HEK293 (cell line): ENCODE measurements around the gene FGR.

Experiments
- CTCF ChIA-PET: fragments of 350-600 bp; formaldehyde crosslinking; extraction: SDS; loops from one replicate; lab custom pipeline; 2021; ENCODE audit warnings: antibody characterized with exemption; lab: Yijun Ruan, JAX
- POLR2A ChIA-PET: fragments of 300-600 bp; formaldehyde crosslinking; extraction: SDS; loops from one replicate; lab custom pipeline; 2020; ENCODE audit warnings: antibody characterized with exemption, inconsistent platforms; lab: Yijun Ruan, JAX
- H3K27ac ChIP-seq: fragments of 200-500 bp; sonication (Bioruptor generic); 2 replicates; pipeline ENCODE4 v1.5.1; 2014; ENCODE audit warnings: low read depth, low read length, control low read depth, inconsistent platforms; ENCODE audit errors: extremely low read depth
- H3K36me3 ChIP-seq, 2 experiments: fragments of 200-500 bp in 1 of 2; sonication (Bioruptor generic) in 1 of 2; 1 replicate in 1 of 2; 2 replicates in 1 of 2; pipeline ENCODE4 v1.5.1; 2014 to 2017; ENCODE audit warnings: inconsistent platforms in 2 of 2, low read length in 2 of 2; ENCODE audit not compliant: control insufficient read depth in 2 of 2, insufficient read depth in 1 of 2
- H3K4me1 ChIP-seq: fragments of 200-500 bp; sonication (Bioruptor generic); 2 replicates; pipeline ENCODE4 v1.5.1; 2014; ENCODE audit warnings: mild to moderate bottlenecking, low read length, inconsistent platforms; ENCODE audit not compliant: control insufficient read depth, insufficient read depth
- H3K4me3 ChIP-seq: 2 replicates; pipeline ENCODE4 v1.5.1; 2011; ENCODE audit warnings: low read depth, mild to moderate bottlenecking, control low read depth, low read length, moderate library complexity
- H3K9me3 ChIP-seq: fragments of 200-500 bp; sonication (Bioruptor generic); 2 replicates; pipeline ENCODE4 v1.5.1; 2014; ENCODE audit warnings: low read depth, low read length, inconsistent platforms; ENCODE audit not compliant: control insufficient read depth, insufficient read depth
- EGR2 ChIP-seq: fragments of 450-650 bp; formaldehyde crosslinking; IDR thresholded peaks from 2 replicates; pipeline ENCODE4 v1.5.1; 2016; ENCODE audit warnings: low read depth, missing biosample characterization, missing genetic modification characterization
- GFI1B ChIP-seq: fragments of 450-650 bp; formaldehyde crosslinking; IDR thresholded peaks from 2 replicates; pipeline ENCODE4 v1.5.1; 2016; ENCODE audit warnings: missing biosample characterization, missing genetic modification characterization
- SP3 ChIP-seq: fragments of 450-650 bp; formaldehyde crosslinking; IDR thresholded peaks from 2 replicates; pipeline ENCODE4 v1.5.1; 2016; ENCODE audit warnings: missing biosample characterization, missing genetic modification characterization
- SP7 ChIP-seq: fragments of 450-650 bp; formaldehyde crosslinking; IDR thresholded peaks from 2 replicates; pipeline ENCODE4 v1.5.1; 2016; ENCODE audit warnings: missing biosample characterization, missing genetic modification characterization
- ZBTB17 ChIP-seq: fragments of 450-650 bp; formaldehyde crosslinking; IDR thresholded peaks from 2 replicates; pipeline ENCODE4 v1.5.1; 2016; ENCODE audit warnings: missing biosample characterization, missing genetic modification characterization
- ZBTB44 ChIP-seq: fragments of 450-650 bp; IDR thresholded peaks from 2 replicates; pipeline ENCODE4 v1.5.1; 2018; ENCODE audit warnings: missing biosample characterization, mild to moderate bottlenecking, missing genetic modification characterization
- ZBTB8A ChIP-seq: fragments of 450-650 bp; formaldehyde crosslinking; IDR thresholded peaks from 2 replicates; pipeline ENCODE4 v1.5.1; 2016; ENCODE audit warnings: missing biosample characterization, missing genetic modification characterization
- ZFHX2 ChIP-seq: fragments of 450-650 bp; formaldehyde crosslinking; conservative IDR thresholded peaks from 2 replicates; pipeline ENCODE4 v1.5.1; 2016; ENCODE audit warnings: missing biosample characterization, missing genetic modification characterization
- ZIC2 ChIP-seq: fragments of 450-650 bp; formaldehyde crosslinking; IDR thresholded peaks from 2 replicates; pipeline ENCODE4 v1.5.1; 2016; ENCODE audit warnings: missing biosample characterization, missing genetic modification characterization
- ZNF211 ChIP-seq: fragments of 450-650 bp; formaldehyde crosslinking; IDR thresholded peaks from 2 replicates; pipeline ENCODE4 v1.5.1; 2016; ENCODE audit warnings: low read depth, missing biosample characterization, missing genetic modification characterization
- ZNF24 ChIP-seq: fragments of 450-650 bp; formaldehyde crosslinking; IDR thresholded peaks from 2 replicates; pipeline ENCODE4 v1.5.1; 2016; ENCODE audit warnings: missing biosample characterization, missing genetic modification characterization
- ZNF248 ChIP-seq: fragments of 450-650 bp; formaldehyde crosslinking; IDR thresholded peaks from 2 replicates; pipeline ENCODE4 v1.5.1; 2017; ENCODE audit warnings: missing biosample characterization, missing genetic modification characterization
- ZNF473 ChIP-seq: fragments of 450-650 bp; formaldehyde crosslinking; IDR thresholded peaks from 2 replicates; pipeline ENCODE4 v1.5.1; 2017; ENCODE audit warnings: missing biosample characterization, missing genetic modification characterization
- ZNF580 ChIP-seq: fragments of 450-650 bp; formaldehyde crosslinking; IDR thresholded peaks from 2 replicates; pipeline ENCODE4 v1.5.1; 2016; ENCODE audit warnings: missing biosample characterization, missing genetic modification characterization
- ZNF664 ChIP-seq: fragments of 450-650 bp; formaldehyde crosslinking; IDR thresholded peaks from 2 replicates; pipeline ENCODE4 v1.5.1; 2016; ENCODE audit warnings: missing biosample characterization, missing genetic modification characterization
- ZNF768 ChIP-seq: fragments of 450-650 bp; formaldehyde crosslinking; IDR thresholded peaks from 2 replicates; pipeline ENCODE4 v1.5.1; 2018; ENCODE audit warnings: missing biosample characterization, mild to moderate bottlenecking, missing genetic modification characterization
- ZXDB ChIP-seq: fragments of 450-650 bp; formaldehyde crosslinking; IDR thresholded peaks from 2 replicates; pipeline ENCODE4 v1.5.1; 2016; ENCODE audit warnings: missing biosample characterization, missing genetic modification characterization
- TF ChIP-seq, protein P1 (sequence below): fragments of 450-650 bp; formaldehyde crosslinking; IDR thresholded peaks from 2 replicates; pipeline ENCODE4 v1.5.1; 2017; ENCODE audit warnings: missing biosample characterization, missing genetic modification characterization
- TF ChIP-seq, protein P2 (sequence below): fragments of 450-650 bp; formaldehyde crosslinking; IDR thresholded peaks from 2 replicates; pipeline ENCODE4 v1.5.1; 2016; ENCODE audit warnings: missing biosample characterization, missing genetic modification characterization
- TF ChIP-seq, protein P3 (sequence below): fragments of 450-650 bp; formaldehyde crosslinking; IDR thresholded peaks from 2 replicates; pipeline ENCODE4 v1.5.1; 2017; ENCODE audit warnings: missing biosample characterization, missing genetic modification characterization
- TF ChIP-seq, protein P4 (sequence below): fragments of 450-650 bp; formaldehyde crosslinking; IDR thresholded peaks from 2 replicates; pipeline ENCODE4 v1.5.1; 2016; ENCODE audit warnings: missing biosample characterization, missing genetic modification characterization

Gene FGR

GRCh38 chr1:27658951-27659496, 24.0 kb upstream of the FGR start (continued):
- peak; percentile 16; the same call in 1 of the 2 replicates for TF ChIP-seq SP3 (tag by site-specific recombination)

- H3K27ac ChIP-seq: no peak overlapping the region
- ChIA-PET POLR2A (interaction anchor here (1.4 kb wide), 1 partner anchor 16 kb away, joined by 3 read pairs; the partner anchor contains the start of gene IFI6), CTCF (interaction anchor here (0.7 to 2.6 kb wide), 4 partner anchors 12 to 689 kb away, joined by 3 to 20 read pairs (median 10); no protein-coding TSS in a partner anchor)
- no peak overlapping the region for H3K4me3 ChIP-seq
- TF ChIP-seq, protein P1, sequence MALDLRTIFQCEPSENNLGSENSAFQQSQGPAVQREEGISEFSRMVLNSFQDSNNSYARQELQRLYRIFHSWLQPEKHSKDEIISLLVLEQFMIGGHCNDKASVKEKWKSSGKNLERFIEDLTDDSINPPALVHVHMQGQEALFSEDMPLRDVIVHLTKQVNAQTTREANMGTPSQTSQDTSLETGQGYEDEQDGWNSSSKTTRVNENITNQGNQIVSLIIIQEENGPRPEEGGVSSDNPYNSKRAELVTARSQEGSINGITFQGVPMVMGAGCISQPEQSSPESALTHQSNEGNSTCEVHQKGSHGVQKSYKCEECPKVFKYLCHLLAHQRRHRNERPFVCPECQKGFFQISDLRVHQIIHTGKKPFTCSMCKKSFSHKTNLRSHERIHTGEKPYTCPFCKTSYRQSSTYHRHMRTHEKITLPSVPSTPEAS (tag by site-specific recombination): no peak
- TF ChIP-seq ZFHX2 (tag by site-specific recombination) (0 out of 2 replicates have a peak, but pooled peaks have one; percentile 9), ZNF664 (tag by site-specific recombination) (0 out of 2 replicates have a peak, but pooled peaks have one; percentile 20), ZNF24 (peak; percentile 39; the same call in 1 of the 2 replicates), ZNF580 (peak; percentile 79), ZIC2 (tag by site-specific recombination) (peak; percentile 74), SP7 (tag by site-specific recombination) (peak; percentile 43; the same call in 1 of the 2 replicates)
- TF ChIP-seq, protein P2, sequence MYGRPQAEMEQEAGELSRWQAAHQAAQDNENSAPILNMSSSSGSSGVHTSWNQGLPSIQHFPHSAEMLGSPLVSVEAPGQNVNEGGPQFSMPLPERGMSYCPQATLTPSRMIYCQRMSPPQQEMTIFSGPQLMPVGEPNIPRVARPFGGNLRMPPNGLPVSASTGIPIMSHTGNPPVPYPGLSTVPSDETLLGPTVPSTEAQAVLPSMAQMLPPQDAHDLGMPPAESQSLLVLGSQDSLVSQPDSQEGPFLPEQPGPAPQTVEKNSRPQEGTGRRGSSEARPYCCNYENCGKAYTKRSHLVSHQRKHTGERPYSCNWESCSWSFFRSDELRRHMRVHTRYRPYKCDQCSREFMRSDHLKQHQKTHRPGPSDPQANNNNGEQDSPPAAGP (tag by site-specific recombination): 0 out of 2 replicates have a peak, but pooled peaks have one; percentile 47
- TF ChIP-seq, protein P3, sequence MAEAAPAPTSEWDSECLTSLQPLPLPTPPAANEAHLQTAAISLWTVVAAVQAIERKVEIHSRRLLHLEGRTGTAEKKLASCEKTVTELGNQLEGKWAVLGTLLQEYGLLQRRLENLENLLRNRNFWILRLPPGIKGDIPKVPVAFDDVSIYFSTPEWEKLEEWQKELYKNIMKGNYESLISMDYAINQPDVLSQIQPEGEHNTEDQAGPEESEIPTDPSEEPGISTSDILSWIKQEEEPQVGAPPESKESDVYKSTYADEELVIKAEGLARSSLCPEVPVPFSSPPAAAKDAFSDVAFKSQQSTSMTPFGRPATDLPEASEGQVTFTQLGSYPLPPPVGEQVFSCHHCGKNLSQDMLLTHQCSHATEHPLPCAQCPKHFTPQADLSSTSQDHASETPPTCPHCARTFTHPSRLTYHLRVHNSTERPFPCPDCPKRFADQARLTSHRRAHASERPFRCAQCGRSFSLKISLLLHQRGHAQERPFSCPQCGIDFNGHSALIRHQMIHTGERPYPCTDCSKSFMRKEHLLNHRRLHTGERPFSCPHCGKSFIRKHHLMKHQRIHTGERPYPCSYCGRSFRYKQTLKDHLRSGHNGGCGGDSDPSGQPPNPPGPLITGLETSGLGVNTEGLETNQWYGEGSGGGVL: no peak
- no peaks in the 10 kb centered on the region for H3K4me1 ChIP-seq
- no peaks in the 10 kb centered on the region for H3K9me3 ChIP-seq
- H3K36me3 ChIP-seq: no peaks in the 10 kb centered on the region
Observed at GRCh38 chr1:27656157-27656893, 21.3 kb upstream of the FGR start.

GRCh38 chr1:27655151-27655937, 20.4 kb upstream of the FGR start:
- POLR2A ChIA-PET: interaction anchor here (0.7 to 1.4 kb wide), 2 partner anchors 17 to 51 kb away, joined by 3 to 6 read pairs; partner anchors contain the start of genes AHDC1 and IFI6
- no peak overlapping the region for H3K4me3 ChIP-seq
- no peak for TF ChIP-seq ZXDB (tag by site-specific recombination)
- TF ChIP-seq ZNF768 (tag by site-specific recombination): no peak
- TF ChIP-seq, protein P4, sequence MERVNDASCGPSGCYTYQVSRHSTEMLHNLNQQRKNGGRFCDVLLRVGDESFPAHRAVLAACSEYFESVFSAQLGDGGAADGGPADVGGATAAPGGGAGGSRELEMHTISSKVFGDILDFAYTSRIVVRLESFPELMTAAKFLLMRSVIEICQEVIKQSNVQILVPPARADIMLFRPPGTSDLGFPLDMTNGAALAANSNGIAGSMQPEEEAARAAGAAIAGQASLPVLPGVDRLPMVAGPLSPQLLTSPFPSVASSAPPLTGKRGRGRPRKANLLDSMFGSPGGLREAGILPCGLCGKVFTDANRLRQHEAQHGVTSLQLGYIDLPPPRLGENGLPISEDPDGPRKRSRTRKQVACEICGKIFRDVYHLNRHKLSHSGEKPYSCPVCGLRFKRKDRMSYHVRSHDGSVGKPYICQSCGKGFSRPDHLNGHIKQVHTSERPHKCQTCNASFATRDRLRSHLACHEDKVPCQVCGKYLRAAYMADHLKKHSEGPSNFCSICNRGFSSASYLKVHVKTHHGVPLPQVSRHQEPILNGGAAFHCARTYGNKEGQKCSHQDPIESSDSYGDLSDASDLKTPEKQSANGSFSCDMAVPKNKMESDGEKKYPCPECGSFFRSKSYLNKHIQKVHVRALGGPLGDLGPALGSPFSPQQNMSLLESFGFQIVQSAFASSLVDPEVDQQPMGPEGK: 0 out of 2 replicates have a peak, but pooled peaks have one; percentile 24
- no peak for TF ChIP-seq ZNF473 (tag by site-specific recombination)
- TF ChIP-seq GFI1B (tag by site-specific recombination): no peak
- peak; percentile 33; the same call in 1 of the 2 replicates for TF ChIP-seq EGR2 (tag by site-specific recombination)
- peak; percentile 88 for TF ChIP-seq ZBTB17 (tag by site-specific recombination)
- TF ChIP-seq ZBTB8A (tag by site-specific recombination): no peak
- no peak for TF ChIP-seq ZNF248 (tag by site-specific recombination)
- TF ChIP-seq ZBTB44: no peak
- TF ChIP-seq ZNF211 (tag by site-specific recombination): no peak
- no peak for TF ChIP-seq ZNF24

More at GRCh38 chr1:27655151-27655937, 20.4 kb upstream of the FGR start:
- CTCF ChIA-PET: interaction anchor here (0.5 to 2.6 kb wide), 2 partner anchors 11 to 14 kb away, joined by 3 to 20 read pairs; no protein-coding TSS in a partner anchor
- Histone ChIP-seq H3K4me1 (peaks cover 3% of the 10 kb centered on the region), H3K9me3 (no peaks in the 10 kb centered on the region), H3K36me3 (no peaks in the 10 kb centered on the region), H3K27ac (no peak overlapping the region)
